IPS DF 4.7 (cell line): ENCODE data around the gene RUSC2.
"Not testable (repeated sequence)": the region's sequence is repeated elsewhere in the genome, so short reads cannot be mapped to it uniquely, and the experiment has no call there.

ENCODE experiments used
- DNase-seq: peaks from one replicate; pipeline ENCODE4 v3.0.0-alpha.2; 2013; ENCODE audit warnings: low spot score; ENCODE audit errors: extremely low read depth

RUSC2 gene

DNA sequence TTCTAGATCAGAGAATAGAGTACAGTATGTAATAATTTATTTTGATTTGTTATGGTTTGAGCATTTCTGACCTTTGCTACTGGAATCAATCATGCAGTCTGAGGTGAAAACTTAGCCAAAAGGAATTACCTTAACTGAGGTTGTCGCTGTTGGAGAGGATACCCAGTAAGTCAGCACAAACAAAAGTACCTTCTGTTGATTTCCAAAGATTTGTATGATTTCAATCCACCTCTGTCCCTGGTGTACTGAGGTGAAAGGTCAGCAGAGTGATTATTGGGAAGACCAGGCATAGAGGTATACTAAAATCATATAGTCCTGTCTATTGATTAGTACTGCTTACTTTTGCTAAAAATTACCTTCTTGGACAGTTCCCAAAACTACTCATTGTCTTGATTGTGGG, 32.8 kb downstream of the RUSC2 start:
- no peak for DNase-seq

DNA sequence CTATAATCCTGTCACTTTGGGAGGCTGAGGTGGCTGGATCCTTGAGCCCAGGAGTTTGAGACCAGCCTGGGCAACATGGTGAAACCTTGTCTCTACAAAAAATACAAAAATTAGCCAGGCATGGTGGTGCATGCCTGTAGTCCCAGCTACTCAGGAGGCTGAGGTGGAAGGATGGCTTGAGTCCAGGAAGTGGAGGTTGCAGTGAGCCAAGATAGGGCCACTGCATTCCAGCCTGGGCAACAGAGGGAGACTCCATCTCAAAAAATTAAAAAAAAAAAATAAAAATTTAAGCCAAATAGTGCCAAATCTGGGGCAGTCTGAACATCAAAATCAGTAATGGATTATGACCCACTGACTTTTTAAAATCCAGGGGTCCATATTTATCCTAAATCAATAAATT, 33.6 kb downstream of the RUSC2 start:
- DNase-seq = not testable (repeated sequence)

DNA sequence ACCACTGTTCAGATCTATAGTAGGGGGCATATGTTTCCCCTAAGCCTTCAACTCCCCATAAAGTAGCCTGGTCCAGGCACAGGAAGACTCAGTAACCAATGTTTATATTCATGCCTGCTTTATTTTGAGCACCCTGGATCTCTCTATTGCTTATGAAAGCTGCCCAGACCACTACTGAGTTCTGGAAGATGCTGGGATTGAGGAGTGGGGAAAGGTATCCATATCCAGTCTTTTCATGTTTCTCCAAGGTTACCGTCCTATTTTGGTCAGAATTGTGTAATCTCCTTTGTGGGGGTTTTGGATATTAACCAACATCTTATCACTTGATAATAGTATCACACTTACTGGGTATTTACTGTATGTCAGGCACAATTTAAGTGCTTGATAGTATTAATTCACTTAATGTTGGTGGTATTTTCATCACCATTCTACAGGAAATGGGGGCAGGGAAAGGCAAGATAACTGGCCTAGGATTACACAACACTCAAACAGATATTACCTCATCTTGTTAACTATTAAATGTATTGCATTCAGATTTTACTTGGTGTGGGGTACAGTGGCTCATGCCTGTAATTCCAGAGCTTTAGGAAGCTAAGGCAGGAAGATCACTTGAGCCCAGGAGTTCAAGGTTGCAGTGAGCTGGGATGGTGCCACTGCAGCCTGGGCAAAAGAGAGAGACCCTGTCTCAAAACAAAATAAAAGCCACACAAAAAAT, 36.3 kb downstream of the RUSC2 start:
- no peak for DNase-seq

DNA sequence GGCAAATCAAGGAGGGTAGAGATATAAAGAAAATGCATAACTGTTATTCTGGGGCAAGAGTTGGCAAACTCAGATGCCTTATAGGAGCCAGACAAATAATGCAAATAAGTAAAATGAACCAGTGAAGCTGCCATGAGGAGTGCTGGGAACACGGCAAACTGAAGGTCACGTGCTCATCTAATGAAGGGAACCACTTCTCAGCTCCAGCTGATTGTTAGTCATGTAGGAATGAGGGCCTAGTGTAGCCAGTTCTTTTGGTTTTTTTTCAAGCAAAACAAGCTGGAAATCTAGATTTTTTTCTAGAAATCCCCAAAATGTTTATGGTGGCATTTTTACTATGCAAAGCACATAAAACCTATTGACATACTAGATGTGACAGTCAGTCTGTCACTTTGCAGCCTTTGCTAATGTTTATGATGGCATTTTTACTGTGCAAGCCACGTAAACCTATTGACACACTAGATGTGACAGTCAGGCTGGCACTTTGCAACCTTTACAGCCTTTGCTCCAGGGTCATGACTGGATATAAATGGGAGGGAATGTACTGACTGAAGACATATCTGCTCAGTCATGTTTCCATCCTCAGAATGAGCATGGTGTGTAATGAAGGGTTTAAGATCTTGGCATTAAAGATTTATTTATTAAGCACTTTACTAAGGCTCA, 39.4 kb downstream of the RUSC2 start:
- no peak for DNase-seq

DNA sequence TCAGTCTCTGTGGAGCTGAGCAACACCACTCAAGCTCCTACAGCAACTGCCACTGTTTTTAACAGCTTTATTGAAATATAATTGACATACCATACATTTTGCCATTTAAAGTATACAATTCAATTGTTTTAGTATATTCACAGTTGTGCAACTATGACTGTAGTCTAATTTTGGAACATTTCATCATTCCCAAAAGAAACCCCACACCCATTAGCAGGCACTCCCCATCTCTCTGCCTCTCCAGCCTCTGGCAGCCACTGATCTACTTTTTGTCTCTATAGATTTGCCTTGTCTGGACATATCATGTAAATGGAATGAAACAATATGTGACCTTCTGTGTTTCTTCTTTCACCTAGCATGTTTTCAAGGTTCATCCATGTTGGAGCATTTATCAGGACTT, 43.5 kb downstream of the RUSC2 start:
- DNase-seq = no peak

DNA sequence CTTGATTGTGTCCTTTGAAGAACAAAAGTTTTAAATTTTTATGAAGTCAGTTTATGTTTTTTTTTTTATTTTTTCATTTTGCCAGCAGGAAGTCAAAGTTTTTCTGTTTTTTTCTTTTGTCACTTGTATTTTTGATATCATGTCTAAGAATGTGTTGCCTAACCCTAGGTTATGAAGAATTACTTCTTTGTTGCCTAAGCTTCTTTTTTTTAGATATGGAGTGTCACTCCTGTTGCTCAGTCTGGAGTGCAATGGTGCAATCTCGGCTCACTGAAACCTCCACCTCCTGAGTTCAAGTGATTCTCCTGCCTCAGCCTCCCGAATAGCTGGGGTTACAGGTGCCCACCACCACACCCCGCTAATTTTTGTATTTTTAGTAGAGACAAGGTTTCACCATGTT, 45.0 kb downstream of the RUSC2 start:
- not testable (repeated sequence) for DNase-seq

DNA sequence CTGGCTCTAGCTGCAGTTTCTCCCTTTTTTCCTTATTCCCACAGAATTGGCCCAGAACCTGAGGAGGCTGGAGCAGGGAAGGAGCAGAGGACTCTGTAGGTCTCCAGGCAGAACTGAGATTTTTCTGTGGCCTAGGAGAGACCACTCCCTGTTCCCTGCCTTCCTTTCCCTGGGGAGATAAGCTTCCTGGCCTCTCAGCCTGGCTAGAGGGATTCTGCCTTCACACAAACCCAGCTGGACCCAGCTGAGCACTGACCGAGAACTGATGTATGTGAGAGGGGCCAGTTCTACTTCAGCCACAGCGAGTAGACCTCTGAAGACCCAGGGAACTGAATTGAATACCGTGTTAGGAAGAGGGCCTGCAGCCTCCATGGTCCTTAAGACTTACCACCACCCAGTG, 48.0 kb downstream of the RUSC2 start:
- DNase-seq = no peak

DNA sequence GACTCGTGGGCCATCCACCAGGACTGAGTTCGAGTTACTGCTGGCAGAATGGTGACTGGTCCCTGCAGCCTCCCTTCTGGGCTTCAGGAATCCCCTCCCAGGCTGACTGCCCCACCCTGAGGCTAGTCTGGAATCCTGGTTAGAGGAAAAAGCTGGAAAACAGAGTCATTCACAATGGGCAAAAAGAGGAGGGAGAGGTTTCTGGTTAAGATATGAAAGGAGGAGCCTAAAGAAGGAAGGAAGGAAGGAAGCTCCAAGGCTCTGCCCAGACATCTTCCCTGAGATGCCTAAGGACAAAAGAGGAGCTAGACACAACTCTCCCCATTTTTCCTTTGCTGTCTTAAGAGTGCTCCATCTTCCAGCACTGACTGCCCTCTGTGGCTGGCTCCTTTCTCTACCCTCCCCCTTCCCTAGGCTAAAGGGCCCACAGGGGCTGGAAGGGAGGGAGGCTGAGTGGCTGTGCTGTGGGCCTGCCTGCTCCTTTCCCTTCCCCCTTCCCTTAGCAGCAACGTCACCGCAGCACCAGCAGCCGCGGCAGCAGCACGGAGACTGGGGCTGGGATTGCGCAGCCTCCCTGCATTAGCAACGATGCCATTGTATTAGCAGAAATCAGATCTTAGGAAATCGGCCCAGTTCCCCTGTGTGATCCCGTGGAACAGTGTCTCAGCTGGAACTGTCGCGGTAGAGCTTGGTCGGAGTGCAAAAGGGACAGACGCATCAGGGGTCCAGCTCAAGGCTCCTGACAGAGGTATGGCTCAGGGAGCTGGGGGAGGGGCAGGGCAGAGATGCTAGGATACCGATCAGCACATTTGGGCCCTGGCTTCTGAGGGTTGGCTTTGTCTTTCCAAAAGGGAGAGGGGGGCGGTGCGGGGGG, 48.7 kb downstream of the RUSC2 start:
- DNase-seq = no peak
